ENCODE measurements around the gene FILIP1L. TPM values are rescaled to one million over a fixed set of nuclear protein-coding genes. Genes with fewer than 3 reads are reported as not detected.

Gene FILIP1L
- total and polyA plus RNA-seq, 2 of the 13 experiments (the other 11 are each of a cell fraction or from before 2014, with no cell fraction given) = 8.1 to 187 TPM

- no peak for DNase-seq (ENCODE audit: low spot score)
- H3K4me1 ChIP-seq (ENCODE audit: insufficient read depth, low read length) = peaks cover 44% of the 10 kb centered on the region
Measured at GRCh38 chr3:100045696-100046095, 68.6 kb downstream of the FILIP1L start.

More at GRCh38 chr3:100045696-100046095, 68.6 kb downstream of the FILIP1L start:
- ATAC-seq = no peak
- no TSS peak for BruUV-seq (replicated peaks)
- no peak overlapping the region for H3K4me2 ChIP-seq (ENCODE audit: low read depth, low read length)
- in situ Hi-C loops (cut with HindIII; ENCODE audit: extremely low pct_ligation_motif_present, low pct_unique_long_range_greater_than_20kb) (loop anchor here (10.0 kb wide), 1 partner anchor 171 kb away; no protein-coding TSS in a partner anchor), intact Hi-C loops (cut with micrococcal nuclease; ENCODE audit: unreplicated experiment) (no loop called here)
- WGBS (ENCODE audit: low lambda C conversion rate) = 98% methylated on average over 3 of the region's 3 CpGs
- no peaks in the 10 kb centered on the region for H3K9me3 ChIP-seq (ENCODE audit: low read length)
- H3K4me3 ChIP-seq (replicated peaks in 1 of 3; ENCODE audit: insufficient read depth in 1 of 3, low read depth in 2 of 3, low read length in 3 of 3) = no peak overlapping the region
- H2AFZ ChIP-seq (ENCODE audit: low read length) = no peak overlapping the region
- no peaks in the 10 kb centered on the region for H3K79me2 ChIP-seq (ENCODE audit: insufficient read depth, low read length)
- ChIA-PET CTCF (ENCODE audit: low intra/inter-chr PET ratio, low total read pairs) (no interaction called here), POLR2A (no interaction called here)
- H3K27me3 ChIP-seq (ENCODE audit: control insufficient read depth in 1 of 2, insufficient read depth in 2 of 2, low read length in 2 of 2) = no peaks in the 10 kb centered on the region; a peak in 1 of 5 replicates
- H3K9ac ChIP-seq (ENCODE audit: insufficient read depth, low read depth, low read length) = no peak overlapping the region
- H4K20me1 ChIP-seq (ENCODE audit: insufficient read depth, low read length) = no peaks in the 10 kb centered on the region
- H3K27ac ChIP-seq (ENCODE audit: extremely low read length, insufficient read depth, low read length) = no peak overlapping the region
- no peaks in the 10 kb centered on the region for H3K36me3 ChIP-seq (replicated peaks in 1 of 2; ENCODE audit: control insufficient read depth in 1 of 2, insufficient read depth in 2 of 2, low read length in 2 of 2)
- FAIRE-seq = no peak
- no peak for TF ChIP-seq PBX2 (CRISPR knock-in tag; IDR thresholded peaks at IDR 0.05)
- no peak for TF ChIP-seq ZNF263 (CRISPR knock-in tag; IDR thresholded peaks at IDR 0.05)
- no peak for TF ChIP-seq E2F5 (CRISPR knock-in tag; conservative IDR thresholded peaks at IDR 0.05)
- no peak for TF ChIP-seq ETS1 (CRISPR knock-in tag; IDR thresholded peaks at IDR 0.05)

Measured in HepG2 (cell line).